SK-N-SH (cell line): ENCODE results near the gene LRRC8D. TPM values are rescaled to one million over a fixed set of nuclear protein-coding genes. Genes with fewer than 3 reads are reported as not detected.

Source experiments
- CTCF ChIA-PET: fragments of 300-600, 350-600 bp; formaldehyde crosslinking; extraction: SDS; loops from one replicate; lab custom pipeline; 2021; lab: Yijun Ruan, JAX
- POLR2A ChIA-PET: fragments of 350-600 bp; sonication (Branson Sonifier 250); formaldehyde crosslinking; extraction: SDS; loops from one replicate; lab custom pipeline; 2020; ENCODE audit warnings: antibody characterized with exemption, inconsistent platforms; lab: Yijun Ruan, JAX
- DNase-seq: peaks from one replicate; pipeline ENCODE4 v3.0.0; 2012
- H2AFZ ChIP-seq: fragments of 200-600 bp; sonication (generic); 2 replicates; pipeline ENCODE4 v1.8.1; 2016; ENCODE audit warnings: antibody characterized with exemption, mild to moderate bottlenecking, low read depth
- H3F3A ChIP-seq: fragments of 200-600 bp; sonication (generic); replicated peaks from 2 replicates; pipeline ENCODE3; 2016; ENCODE audit warnings: antibody characterized with exemption, mild to moderate bottlenecking; ENCODE audit not compliant: insufficient read depth
- H3K27ac ChIP-seq, 2 experiments: fragments of 200-500 bp in 1 of 2; fragments of 200-600 bp in 1 of 2; sonication (Bioruptor generic) in 1 of 2; sonication (generic), shearing (Covaris generic) in 1 of 2; 2 replicates each; pipeline versions ENCODE4 v1.5.1 to v1.6.1; 2014 to 2016; ENCODE audit warnings: low read depth in 2 of 2, inconsistent platforms in 1 of 2, low read length in 1 of 2, mild to moderate bottlenecking in 1 of 2, mixed read lengths in 1 of 2
- H3K27me3 ChIP-seq: fragments of 200-600 bp; sonication (generic), shearing (Covaris generic); 2 replicates; pipeline ENCODE4 v1.6.1; 2016; ENCODE audit warnings: mixed run types; ENCODE audit not compliant: insufficient read depth
- H3K36me3 ChIP-seq, 2 experiments: fragments of 200-500 bp in 1 of 2; fragments of 200-600 bp in 1 of 2; sonication (Bioruptor generic) in 1 of 2; sonication (generic) in 1 of 2; replicated peaks in 1 of 2; 2 replicates each; pipeline versions ENCODE3 to v1.5.1; 2014 to 2016; ENCODE audit warnings: low read length in 1 of 2, mild to moderate bottlenecking in 1 of 2; ENCODE audit not compliant: insufficient read depth in 2 of 2, control insufficient read depth in 1 of 2
- H3K4me1 ChIP-seq, 2 experiments: fragments of 200-500 bp in 1 of 2; fragments of 200-600 bp in 1 of 2; sonication (Bioruptor generic) in 1 of 2; sonication (generic), shearing (Covaris generic) in 1 of 2; 2 replicates each; pipeline versions ENCODE4 v1.5.1 to v1.6.1; 2014 to 2016; ENCODE audit warnings: low read depth in 1 of 2, low read length in 1 of 2, mixed run types in 1 of 2; ENCODE audit not compliant: insufficient read depth in 2 of 2, control insufficient read depth in 1 of 2
- H3K4me2 ChIP-seq: fragments of 200-600 bp; sonication (generic), shearing (Covaris generic); 2 replicates; pipeline ENCODE4 v1.6.1; 2017; ENCODE audit warnings: mixed run types
- H3K4me3 ChIP-seq, 2 experiments: fragments of 200-500 bp in 1 of 2; fragments of 200-600 bp in 1 of 2; sonication (Bioruptor generic) in 1 of 2; sonication (generic), shearing (Covaris generic) in 1 of 2; 2 replicates each; pipeline versions ENCODE4 v1.5.1 to v1.8.1; 2014 to 2016; ENCODE audit warnings: low read depth in 2 of 2, inconsistent platforms in 1 of 2, low read length in 1 of 2, mild to moderate bottlenecking in 1 of 2, mixed read lengths in 1 of 2, moderate library complexity in 1 of 2
- H3K79me2 ChIP-seq: fragments of 200-600 bp; sonication (generic); 2 replicates; pipeline ENCODE4 v1.8.1; 2017; ENCODE audit warnings: mild to moderate bottlenecking; ENCODE audit not compliant: insufficient read depth
- H3K9ac ChIP-seq: fragments of 200-600 bp; sonication (generic); 2 replicates; pipeline ENCODE4 v1.6.1; 2017; ENCODE audit warnings: mixed run types
- H3K9me2 ChIP-seq: fragments of 200-600 bp; sonication (generic); 2 replicates; pipeline ENCODE4 v1.6.1; 2017; ENCODE audit warnings: mixed run types
- H3K9me3 ChIP-seq: fragments of 200-600 bp; sonication (generic); 2 replicates; pipeline ENCODE4 v1.6.1; 2017; ENCODE audit warnings: mixed run types, mild to moderate bottlenecking, moderate library complexity
- H4K20me1 ChIP-seq: fragments of 200-600 bp; sonication (generic); 2 replicates; pipeline ENCODE4 v1.6.1; 2017; ENCODE audit warnings: mild to moderate bottlenecking, mixed run types; ENCODE audit not compliant: insufficient read depth
- CHD2 ChIP-seq: fragments of 150-350 bp; IDR thresholded peaks from 2 replicates; pipeline ENCODE4 v1.6.1; 2018; ENCODE audit warnings: low read length; ENCODE audit not compliant: partially characterized antibody
- ELF1 ChIP-seq: IDR thresholded peaks from 2 replicates; pipeline ENCODE4 v1.4.0; 2012
- EP300 ChIP-seq, 2 experiments: IDR thresholded peaks; 2 replicates each; pipeline versions ENCODE4 v1.4.0 to v1.6.1; 2012; ENCODE audit warnings: borderline replicate concordance in 1 of 2, low read depth in 1 of 2, low read length in 1 of 2
- FOSL2 ChIP-seq: IDR thresholded peaks from 2 replicates; pipeline ENCODE4 v1.4.0; 2012; ENCODE audit warnings: low read depth, mild to moderate bottlenecking, moderate library complexity, borderline replicate concordance
- FOXM1 ChIP-seq: IDR thresholded peaks from 2 replicates; pipeline ENCODE4 v1.4.0; 2012; ENCODE audit warnings: low read depth, mild to moderate bottlenecking
- GATA2 ChIP-seq: sonication (generic); formaldehyde crosslinking; IDR thresholded peaks from 2 replicates; pipeline ENCODE4 v1.5.0; 2020; ENCODE audit warnings: mild to moderate bottlenecking, missing genetic modification reagents
- IRF3 ChIP-seq: fragments of 150-350 bp; IDR thresholded peaks from 2 replicates; pipeline ENCODE4 v1.6.1; 2016; ENCODE audit warnings: mild to moderate bottlenecking, low read depth, low read length
- JUND ChIP-seq: IDR thresholded peaks from 2 replicates; pipeline ENCODE4 v1.4.0; 2012
- MAX ChIP-seq: IDR thresholded peaks from 2 replicates; pipeline ENCODE4 v1.4.0; 2012; ENCODE audit warnings: low read depth
- MEF2A ChIP-seq: IDR thresholded peaks from 2 replicates; pipeline ENCODE4 v1.4.0; 2012; ENCODE audit warnings: low read depth, borderline replicate concordance
- NFIC ChIP-seq: IDR thresholded peaks from 2 replicates; pipeline ENCODE4 v1.4.0; 2012; ENCODE audit warnings: borderline replicate concordance
- PBX3 ChIP-seq: IDR thresholded peaks from 2 replicates; pipeline ENCODE4; 2012
- POLR2AphosphoS5 ChIP-seq: IDR thresholded peaks from 2 replicates; pipeline ENCODE4 v1.6.1; 2012; ENCODE audit warnings: low read depth, low read length
- RAD21 ChIP-seq: IDR thresholded peaks from 2 replicates; pipeline ENCODE4 v1.6.1; 2012; ENCODE audit warnings: mild to moderate bottlenecking, low read length
- RCOR1 ChIP-seq: fragments of 150-350 bp; IDR thresholded peaks from 2 replicates; pipeline ENCODE4 v1.6.1; 2017; ENCODE audit warnings: antibody characterized with exemption, low read length
- RFX5 ChIP-seq: IDR thresholded peaks from 2 replicates; pipeline ENCODE4 v1.6.1; 2012; ENCODE audit warnings: mild to moderate bottlenecking, improper control_type of control experiment, low read length
- SIN3A ChIP-seq: IDR thresholded peaks from 2 replicates; pipeline ENCODE4 v1.6.1; 2012; ENCODE audit warnings: low read depth, mild to moderate bottlenecking, low read length, moderate library complexity, borderline replicate concordance
- SMC3 ChIP-seq: IDR thresholded peaks from 2 replicates; pipeline ENCODE4 v1.6.1; 2012; ENCODE audit warnings: low read depth, low read length, improper control_type of control experiment
- TAF1 ChIP-seq: IDR thresholded peaks from 2 replicates; pipeline ENCODE4 v1.6.1; 2012; ENCODE audit warnings: low read depth, mild to moderate bottlenecking, low read length, moderate library complexity, borderline replicate concordance
- TCF12 ChIP-seq: IDR thresholded peaks from 2 replicates; pipeline ENCODE4 v1.4.0; 2012
- TEAD4 ChIP-seq: IDR thresholded peaks from 2 replicates; pipeline ENCODE4 v1.4.0; 2012; ENCODE audit warnings: mild to moderate bottlenecking, borderline replicate concordance; ENCODE audit not compliant: insufficient read depth
- USF1 ChIP-seq: IDR thresholded peaks from 2 replicates; pipeline ENCODE4 v1.4.0; 2012; ENCODE audit warnings: low read depth, borderline replicate concordance
- USF2 ChIP-seq: fragments of 150-350 bp; IDR thresholded peaks from 2 replicates; pipeline ENCODE4 v1.6.1; 2017; ENCODE audit warnings: antibody characterized with exemption, low read length, low read depth, borderline replicate concordance
- ZBTB33 ChIP-seq: IDR thresholded peaks from 2 replicates; pipeline ENCODE4 v1.4.0; 2012; ENCODE audit warnings: low read depth, borderline replicate concordance
- WGBS: methylation state at CpG from one replicate; pipeline ENCODE4 v1.1.6; 2017; ENCODE audit warnings: low lambda C conversion rate; 5-methylcytosine and 5-hydroxymethylcytosine counted together
- polyA plus RNA-seq, 3 experiments: library from polyadenylated mRNA; depleted of rRNA; stranded (reverse); fragments of >200 nt; gene quantifications; 2 replicates each; pipeline ENCODE4 v1.2.3, GENCODE V29; 2012

LRRC8D gene
- 15.0 and 21.5 TPM in 2 replicates for polyA plus RNA-seq (2012; rRNA removed)
- 15.3 and 16.7 TPM in 2 replicates for polyA plus RNA-seq (2012; cell fraction: cytosol; rRNA removed)
- 12.9 and 17.5 TPM in 2 replicates for polyA plus RNA-seq (2012; cell fraction: nucleus; rRNA removed)

GRCh38 chr1:89820422-89821321 lies at the start of gene LRRC8D:
Gene LRRC8D, plus strand, starts transcription at chr1:89821032. Its CDS starts 112,037 bp downstream, at chr1:89933069.
- Histone ChIP-seq H3K4me2 (peak within 1 kb of the TSS; percentile 91), H3K36me3 (peaks cover 0 to 4% of the 10 kb centered on the region in 2 experiments), H3K4me1 (peaks cover 4 to 15% of the 10 kb centered on the region in 2 experiments; a peak in 3 of 4 replicates), H3K4me3 (peak within 1 kb of the TSS; percentile 77 to 94), H3K27me3 (no peaks in the 10 kb centered on the region), H3K79me2 (no peaks in the 10 kb centered on the region), H3K9me2 (no peaks in the 10 kb centered on the region), H3F3A (no peaks in the 10 kb centered on the region), H3K9ac (peak within 1 kb of the TSS; percentile 73), H3K27ac (peak within 1 kb of the TSS; percentile 19 to 74; a peak in 3 of 4 replicates), H3K9me3 (no peaks in the 10 kb centered on the region), H2AFZ (peak within 1 kb of the TSS; percentile 91), H4K20me1 (no peaks in the 10 kb centered on the region)
- ChIA-PET POLR2A (interaction anchor here (0.5 to 2.0 kb wide), 5 partner anchors 15 to 180 kb away, joined by 3 to 5 read pairs (median 4); no protein-coding TSS in a partner anchor), CTCF (interaction anchor here (0.7 to 5.2 kb wide), 12 partner anchors 9 to 337 kb away, joined by 3 to 24 read pairs (median 4); no protein-coding TSS in a partner anchor)
- WGBS = 8% methylated on average over 18 of the region's 82 CpGs
- peak; percentile 96 for DNase-seq
- TF ChIP-seq FOXM1 (no peak), RCOR1 (no peak), GATA2 (CRISPR knock-in tag) (no peak), RAD21 (no peak), JUND (no peak), CHD2 (no peak), TEAD4 (no peak), SIN3A (no peak), PBX3 (no peak), EP300 (IDR thresholded peaks at IDR 0.05; ENCODE audit: borderline replicate concordance in 1 of 2, low read depth in 1 of 2, low read length in 1 of 2) (no peak; a peak in 1 of 4 replicates), POLR2AphosphoS5 (peak; percentile 38; the same call in 1 of the 2 replicates), TCF12 (no peak), USF2 (peak; percentile 74), TAF1 (0 out of 2 replicates have a peak, but pooled peaks have one; percentile 45), NFIC (no peak), IRF3 (no peak), MEF2A (no peak), ZBTB33 (no peak), MAX (peak; percentile 91), RFX5 (no peak), USF1 (peak; percentile 91), SMC3 (no peak), FOSL2 (no peak), ELF1 (no peak)
